Breast epithelium (tissue), 3 donors: Measurements from ENCODE around the gene KCTD10.

Experiments
- CTCF ChIP-seq, 3 donors: fragments of 450-650 bp; IDR thresholded peaks; one replicate each; pipeline ENCODE4 v1.5.1; 2016 to 2017; ENCODE audit warnings: antibody characterized with exemption in 3 of 3, mild to moderate bottlenecking in 3 of 3, moderate library complexity in 3 of 3
- POLR2AphosphoS5 ChIP-seq, 3 donors: sonication (generic); formaldehyde crosslinking; IDR thresholded peaks; one replicate each; pipeline ENCODE4 v1.6.1; 2017; ENCODE audit warnings: antibody characterized with exemption in 3 of 3

- TF ChIP-seq POLR2AphosphoS5 (IDR thresholded peaks at IDR 0.05) (no peak), CTCF (IDR thresholded peaks at IDR 0.05) (no peak)
Observed at GRCh38 chr12:109503611-109504010, 26.5 kb upstream of the KCTD10 start.
